HepG2 (cell line): ENCODE results near the gene HRH2. TPM values are rescaled to one million over a fixed set of nuclear protein-coding genes. Genes with fewer than 3 reads are reported as not detected.

Experiments used
- ATAC-seq: fragments of 200-7000 bp; cut with Tn5 transposase; 3 replicates; pipeline ENCODE4 v1.9.1; 2020; ENCODE audit warnings: mild to moderate bottlenecking, moderate library complexity
- BruUV-seq: library from RNA; stranded (reverse); fragments of 400-500 nt; replicated peaks from 2 replicates; lab custom pipeline; 2021; lab: Mats Ljungman, UMichigan
- CTCF ChIA-PET: fragments of 300-600 bp; formaldehyde crosslinking; extraction: SDS; loops from one replicate; lab custom pipeline; 2021; ENCODE audit warnings: low total read pairs, inconsistent platforms, low intra/inter-chr PET ratio; lab: Yijun Ruan, JAX
- POLR2A ChIA-PET: fragments of 350-600 bp; sonication (Branson Sonifier 250); formaldehyde crosslinking; loops from one replicate; lab custom pipeline; 2020; ENCODE audit warnings: antibody characterized with exemption, inconsistent platforms; lab: Yijun Ruan, JAX
- DNase-seq: peaks from one replicate; pipeline ENCODE4 v3.0.0-alpha.2; 2015; ENCODE audit warnings: low spot score
- FAIRE-seq: peaks from 3 replicates; lab custom pipeline; 2011; peaks lifted over from hg19 to GRCh38; lab: Jason Lieb, UNC
- H2AFZ ChIP-seq: one replicate; pipeline ENCODE4 v1.6.1; 2011; ENCODE audit warnings: low read length, inconsistent platforms
- H3K27ac ChIP-seq: fragments of 300-600 bp; 3 replicates; pipeline ENCODE4 v1.8.0; 2011; ENCODE audit warnings: mixed run types, mild to moderate bottlenecking, mixed read lengths, low read length, inconsistent platforms; ENCODE audit not compliant: insufficient read depth; ENCODE audit errors: extremely low read length
- H3K27me3 ChIP-seq, 2 experiments: fragments of 200-600 bp in 1 of 2; 2 replicates in 1 of 2; 3 replicates in 1 of 2; pipeline versions ENCODE4 v1.6.0 to v1.8.0; 2011; ENCODE audit warnings: low read length in 2 of 2, mild to moderate bottlenecking in 2 of 2, moderate library complexity in 2 of 2, inconsistent platforms in 1 of 2; ENCODE audit not compliant: insufficient read depth in 2 of 2, control insufficient read depth in 1 of 2
- H3K36me3 ChIP-seq, 2 experiments: fragments of 200-600 bp in 1 of 2; replicated peaks in 1 of 2; 2 replicates in 1 of 2; 3 replicates in 1 of 2; pipeline versions ENCODE4 v1.5.1 to v1.8.0; 2011; ENCODE audit warnings: low read length in 2 of 2, inconsistent platforms in 1 of 2; ENCODE audit not compliant: insufficient read depth in 2 of 2, control insufficient read depth in 1 of 2
- H3K4me1 ChIP-seq: 2 replicates; pipeline ENCODE4 v1.5.1; 2012; ENCODE audit warnings: low read length, inconsistent platforms; ENCODE audit not compliant: insufficient read depth
- H3K4me2 ChIP-seq: 2 replicates; pipeline ENCODE4 v1.6.0; 2011; ENCODE audit warnings: low read depth, low read length, inconsistent platforms
- H3K4me3 ChIP-seq, 3 experiments: fragments of 200-600 bp in 1 of 3; sonication (generic), shearing (Covaris generic) in 1 of 3; replicated peaks in 1 of 3; 2 replicates each; pipeline ENCODE4 v1.5.1; 2011 to 2016; ENCODE audit warnings: low read length in 3 of 3, inconsistent platforms in 2 of 3, low read depth in 2 of 3, mild to moderate bottlenecking in 2 of 3, control low read depth in 1 of 3, mixed read lengths in 1 of 3; ENCODE audit not compliant: insufficient read depth in 1 of 3
- H3K79me2 ChIP-seq: one replicate; pipeline ENCODE4 v1.6.1; 2011; ENCODE audit warnings: low read length, inconsistent platforms; ENCODE audit not compliant: insufficient read depth
- H3K9ac ChIP-seq: 2 replicates; pipeline ENCODE4 v1.6.0; 2011; ENCODE audit warnings: mild to moderate bottlenecking, low read depth, low read length, inconsistent platforms; ENCODE audit not compliant: insufficient read depth
- H3K9me3 ChIP-seq: 2 replicates; pipeline ENCODE4 v1.5.1; 2012; ENCODE audit warnings: mild to moderate bottlenecking, low read length
- H4K20me1 ChIP-seq: 2 replicates; pipeline ENCODE4 v1.6.0; 2011; ENCODE audit warnings: inconsistent platforms, mild to moderate bottlenecking, low read length, moderate library complexity; ENCODE audit not compliant: insufficient read depth
- DMTF1 ChIP-seq: sonication (generic); formaldehyde crosslinking; IDR thresholded peaks from 2 replicates; pipeline ENCODE4 v1.4.0; 2020; ENCODE audit warnings: mild to moderate bottlenecking, missing genetic modification reagents
- KDM5A ChIP-seq: fragments of 200-600 bp; sonication (generic); IDR thresholded peaks from 2 replicates; pipeline ENCODE4 v1.7.0; 2018; ENCODE audit warnings: antibody characterized with exemption, mild to moderate bottlenecking, low read length, borderline replicate concordance
- NFE2L1 ChIP-seq: sonication (generic); formaldehyde crosslinking; IDR thresholded peaks from 2 replicates; pipeline ENCODE4 v1.4.0; 2020; ENCODE audit warnings: missing genetic modification reagents, mild to moderate bottlenecking, borderline replicate concordance
- NR2F1 ChIP-seq, 2 experiments: fragments of 450-650 bp in 1 of 2; formaldehyde crosslinking in 1 of 2; IDR thresholded peaks; 2 replicates each; pipeline versions ENCODE4 v1.5.0 to v1.6.1; 2016 to 2020; ENCODE audit warnings: mild to moderate bottlenecking in 1 of 2, missing compliant biosample characterization in 1 of 2, missing genetic modification reagents in 1 of 2, moderate library complexity in 1 of 2
- NRL ChIP-seq: sonication (generic); formaldehyde crosslinking; IDR thresholded peaks from 2 replicates; pipeline ENCODE4 v1.5.0; 2020; ENCODE audit warnings: missing genetic modification reagents, mild to moderate bottlenecking, moderate library complexity, borderline replicate concordance
- REL ChIP-seq: sonication (generic); formaldehyde crosslinking; conservative IDR thresholded peaks from 2 replicates; pipeline ENCODE4 v1.8.0; 2022; ENCODE audit warnings: mild to moderate bottlenecking, missing genetic modification reagents, moderate library complexity
- THAP7 ChIP-seq: sonication (generic); formaldehyde crosslinking; IDR thresholded peaks from 2 replicates; pipeline ENCODE4 v1.8.1; 2023; ENCODE audit warnings: mild to moderate bottlenecking, missing genetic modification reagents
- ZBTB7A ChIP-seq: sonication (generic); formaldehyde crosslinking; IDR thresholded peaks from 2 replicates; pipeline ENCODE4 v1.8.0; 2022; ENCODE audit warnings: mild to moderate bottlenecking, missing genetic modification reagents
- ZNF136 ChIP-seq: sonication (generic); formaldehyde crosslinking; IDR thresholded peaks from 2 replicates; pipeline ENCODE4 v1.8.1; 2022; ENCODE audit warnings: low read depth, mild to moderate bottlenecking, moderate library complexity, missing genetic modification reagents
- ZNF207 ChIP-seq: fragments of 450-650 bp; IDR thresholded peaks from 2 replicates; pipeline ENCODE4 v1.6.1; 2016; ENCODE audit warnings: antibody characterized with exemption, borderline replicate concordance
- ZNF34 ChIP-seq: sonication (generic); formaldehyde crosslinking; IDR thresholded peaks from 2 replicates; pipeline ENCODE4 v1.4.0; 2020; ENCODE audit warnings: mild to moderate bottlenecking, missing genetic modification reagents, borderline replicate concordance
- ZNF547 ChIP-seq: sonication (generic); formaldehyde crosslinking; IDR thresholded peaks from 2 replicates; pipeline ENCODE4 v1.5.1; 2020; ENCODE audit warnings: mild to moderate bottlenecking, missing genetic modification reagents
- ZNF567 ChIP-seq: sonication (generic); formaldehyde crosslinking; IDR thresholded peaks from 2 replicates; pipeline ENCODE4 v1.8.1; 2023; ENCODE audit warnings: mild to moderate bottlenecking, missing genetic modification reagents, borderline replicate concordance
- WGBS: methylation state at CpG from one replicate; pipeline ENCODE4 v1.1.6; 2017; ENCODE audit warnings: low lambda C conversion rate; 5-methylcytosine and 5-hydroxymethylcytosine counted together
- in situ Hi-C: cut with HindIII; loops from 2 replicates; pipeline ENCODE4 v1.10.0; 2017; ENCODE audit warnings: low pct_unique_long_range_greater_than_20kb; ENCODE audit not compliant: extremely low pct_ligation_motif_present
- intact Hi-C: fragments of 100-400 bp; cut with micrococcal nuclease; formaldehyde crosslinking; loops from one replicate; pipeline ENCODE4 v1.10.0; 2022; ENCODE audit not compliant: unreplicated experiment
- polyA plus RNA-seq, 8 experiments: library from polyadenylated mRNA; depleted of rRNA in 3 of 8; stranded (reverse) in 7 of 8; unstranded in 1 of 8; fragments of >200 nt; fragmentation: Illumina TruSeq in 4 of 8; extraction: Trizol in 4 of 8; gene quantifications; 2 replicates each; pipeline versions ENCODE4 v1.2.1 to v1.2.3, GENCODE V29; 2011 to 2016; ENCODE audit warnings: low read depth in 4 of 8, missing spikeins in 1 of 8, mixed read lengths in 1 of 8; ENCODE audit not compliant: insufficient read depth in 1 of 8
- total RNA-seq, 5 experiments: library from RNA; depleted of rRNA; stranded (reverse); fragments of >200 nt; fragmentation: Illumina TruSeq; extraction: Trizol; gene quantifications; 2 replicates each; pipeline ENCODE4 v1.2.3, GENCODE V29; 2016; ENCODE audit warnings: low read depth in 1 of 5
- TF ChIP-seq, protein P1 (sequence below): sonication (generic); formaldehyde crosslinking; IDR thresholded peaks from 2 replicates; pipeline ENCODE4 v1.4.0; 2020; ENCODE audit warnings: missing genetic modification reagents, mild to moderate bottlenecking, borderline replicate concordance
- TF ChIP-seq, protein P2 (sequence below): sonication (generic); formaldehyde crosslinking; IDR thresholded peaks from 2 replicates; pipeline ENCODE4 v1.4.0; 2020; ENCODE audit warnings: missing genetic modification reagents

Gene HRH2
- total and polyA plus RNA-seq, 2 of the 13 experiments (the other 11 are each of a cell fraction or from before 2014, with no cell fraction given), result not detected

GRCh38 chr5:175658299-175659145, 651 bp downstream of the HRH2 start:
- TF ChIP-seq NFE2L1 (CRISPR knock-in tag) (no peak), ZNF136 (CRISPR knock-in tag) (no peak), NR2F1 (CRISPR knock-in tag; IDR thresholded peaks at IDR 0.05) (no peak), KDM5A (no peak), DMTF1 (CRISPR knock-in tag) (no peak), REL (CRISPR knock-in tag) (no peak), ZBTB7A (CRISPR knock-in tag) (no peak), ZNF34 (CRISPR knock-in tag) (no peak), ZNF567 (CRISPR knock-in tag) (no peak), ZNF207 (no peak), NRL (CRISPR knock-in tag) (no peak), THAP7 (CRISPR knock-in tag) (no peak), ZNF547 (CRISPR knock-in tag) (no peak)
- TF ChIP-seq, protein P1, sequence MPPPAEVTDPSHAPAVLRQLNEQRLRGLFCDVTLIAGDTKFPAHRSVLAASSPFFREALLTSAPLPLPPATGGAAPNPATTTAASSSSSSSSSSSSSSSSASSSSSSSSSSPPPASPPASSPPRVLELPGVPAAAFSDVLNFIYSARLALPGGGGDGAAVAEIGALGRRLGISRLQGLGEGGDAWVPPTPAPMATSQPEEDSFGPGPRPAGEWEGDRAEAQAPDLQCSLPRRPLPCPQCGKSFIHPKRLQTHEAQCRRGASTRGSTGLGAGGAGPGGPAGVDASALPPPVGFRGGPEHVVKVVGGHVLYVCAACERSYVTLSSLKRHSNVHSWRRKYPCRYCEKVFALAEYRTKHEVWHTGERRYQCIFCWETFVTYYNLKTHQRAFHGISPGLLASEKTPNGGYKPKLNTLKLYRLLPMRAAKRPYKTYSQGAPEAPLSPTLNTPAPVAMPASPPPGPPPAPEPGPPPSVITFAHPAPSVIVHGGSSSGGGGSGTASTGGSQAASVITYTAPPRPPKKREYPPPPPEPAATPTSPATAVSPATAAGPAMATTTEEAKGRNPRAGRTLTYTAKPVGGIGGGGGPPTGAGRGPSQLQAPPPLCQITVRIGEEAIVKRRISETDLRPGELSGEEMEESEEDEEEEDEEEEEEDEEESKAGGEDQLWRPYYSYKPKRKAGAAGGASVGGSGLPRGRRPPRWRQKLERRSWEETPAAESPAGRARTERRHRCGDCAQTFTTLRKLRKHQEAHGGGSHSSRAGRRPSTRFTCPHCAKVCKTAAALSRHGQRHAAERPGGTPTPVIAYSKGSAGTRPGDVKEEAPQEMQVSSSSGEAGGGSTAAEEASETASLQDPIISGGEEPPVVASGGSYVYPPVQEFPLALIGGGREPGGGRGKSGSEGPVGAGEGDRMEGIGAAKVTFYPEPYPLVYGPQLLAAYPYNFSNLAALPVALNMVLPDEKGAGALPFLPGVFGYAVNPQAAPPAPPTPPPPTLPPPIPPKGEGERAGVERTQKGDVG (CRISPR knock-in tag), result no peak
- TF ChIP-seq, protein P2, sequence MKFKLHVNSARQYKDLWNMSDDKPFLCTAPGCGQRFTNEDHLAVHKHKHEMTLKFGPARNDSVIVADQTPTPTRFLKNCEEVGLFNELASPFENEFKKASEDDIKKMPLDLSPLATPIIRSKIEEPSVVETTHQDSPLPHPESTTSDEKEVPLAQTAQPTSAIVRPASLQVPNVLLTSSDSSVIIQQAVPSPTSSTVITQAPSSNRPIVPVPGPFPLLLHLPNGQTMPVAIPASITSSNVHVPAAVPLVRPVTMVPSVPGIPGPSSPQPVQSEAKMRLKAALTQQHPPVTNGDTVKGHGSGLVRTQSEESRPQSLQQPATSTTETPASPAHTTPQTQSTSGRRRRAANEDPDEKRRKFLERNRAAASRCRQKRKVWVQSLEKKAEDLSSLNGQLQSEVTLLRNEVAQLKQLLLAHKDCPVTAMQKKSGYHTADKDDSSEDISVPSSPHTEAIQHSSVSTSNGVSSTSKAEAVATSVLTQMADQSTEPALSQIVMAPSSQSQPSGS (CRISPR knock-in tag), result no peak
- TF ChIP-seq, all 625 proteins: peak for 0
- Histone ChIP-seq H3K4me3 (no peak overlapping the region), H3K9ac (no peak overlapping the region), H2AFZ (no peak overlapping the region), H3K4me1 (0 out of 2 replicates have a peak, but pooled peaks cover 5% of the 10 kb centered on the region), H3K27me3 (peaks cover 0 to 21% of the 10 kb centered on the region in 2 experiments), H4K20me1 (no peaks in the 10 kb centered on the region), H3K27ac (no peak overlapping the region), H3K36me3 (no peaks in the 10 kb centered on the region), H3K9me3 (no peaks in the 10 kb centered on the region), H3K79me2 (no peaks in the 10 kb centered on the region), H3K4me2 (no peak overlapping the region)
- no TSS peak for BruUV-seq
- ChIA-PET CTCF (no interaction called here), POLR2A (no interaction called here)
- DNase-seq (no peak), FAIRE-seq (no peak), ATAC-seq (no peak)
- 66% methylated on average over 18 of the region's 41 CpGs for WGBS
- intact Hi-C loops (no loop called here), in situ Hi-C loops (no loop called here)
